Activated naive CD8-positive, alpha-beta T cell (primary cell): ENCODE data around the gene ZNF532.

Source experiments
- H3K27ac Mint-ChIP-seq: one replicate; pipeline ENCODE4 v1.8.0; 2021; ENCODE audit warnings: mixed read lengths
- H3K27me3 Mint-ChIP-seq: one replicate; pipeline ENCODE4 v1.8.0; 2021; ENCODE audit warnings: mixed read lengths
- H3K36me3 Mint-ChIP-seq: one replicate; pipeline ENCODE4 v1.8.0; 2021; ENCODE audit warnings: mixed read lengths
- H3K4me1 Mint-ChIP-seq: one replicate; pipeline ENCODE4 v1.8.0; 2021; ENCODE audit warnings: low read depth, mixed read lengths
- H3K4me3 Mint-ChIP-seq: one replicate; pipeline ENCODE4 v1.8.0; 2021; ENCODE audit warnings: mild to moderate bottlenecking, mixed read lengths
- H3K9me3 Mint-ChIP-seq: one replicate; pipeline ENCODE4 v1.8.0; 2021; ENCODE audit warnings: low read depth, mixed read lengths

ZNF532 gene

GRCh38 chr18:58860747-58861231 is 3.9 kb upstream of the ZNF532 start:
- no peak overlapping the region for H3K4me3 Mint-ChIP-seq
- H3K4me1 Mint-ChIP-seq = peaks cover 5% of the 10 kb centered on the region
- H3K27ac Mint-ChIP-seq = no peak overlapping the region
- no peaks in the 10 kb centered on the region for H3K36me3 Mint-ChIP-seq
- H3K27me3 Mint-ChIP-seq = peaks cover 42% of the 10 kb centered on the region
- H3K9me3 Mint-ChIP-seq = no peaks in the 10 kb centered on the region

DNA sequence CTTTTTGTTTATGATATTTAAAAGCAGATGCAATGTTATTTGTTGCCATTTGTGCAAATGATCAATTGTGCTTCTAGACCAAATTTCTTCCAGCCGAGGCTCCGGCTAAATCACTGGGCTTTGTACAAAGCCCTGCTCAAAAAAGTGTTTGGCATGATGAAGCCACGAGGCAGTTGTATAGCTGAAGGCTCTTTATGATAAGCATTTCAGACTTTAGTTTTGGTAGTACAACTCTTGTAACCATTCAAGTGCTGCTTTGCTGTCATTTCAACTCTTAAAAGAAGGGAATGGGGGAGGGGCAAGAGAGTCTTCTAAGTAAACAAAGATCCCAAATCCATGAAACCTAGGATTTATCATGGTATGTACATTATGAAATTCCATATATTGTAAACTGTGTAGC is 3.3 kb upstream of the ZNF532 start:
- Mint-ChIP-seq H3K4me3 (no peak overlapping the region), H3K36me3 (no peaks in the 10 kb centered on the region), H3K4me1 (peaks cover 5% of the 10 kb centered on the region), H3K27me3 (peaks cover 46% of the 10 kb centered on the region), H3K27ac (no peak overlapping the region), H3K9me3 (no peaks in the 10 kb centered on the region)

DNA sequence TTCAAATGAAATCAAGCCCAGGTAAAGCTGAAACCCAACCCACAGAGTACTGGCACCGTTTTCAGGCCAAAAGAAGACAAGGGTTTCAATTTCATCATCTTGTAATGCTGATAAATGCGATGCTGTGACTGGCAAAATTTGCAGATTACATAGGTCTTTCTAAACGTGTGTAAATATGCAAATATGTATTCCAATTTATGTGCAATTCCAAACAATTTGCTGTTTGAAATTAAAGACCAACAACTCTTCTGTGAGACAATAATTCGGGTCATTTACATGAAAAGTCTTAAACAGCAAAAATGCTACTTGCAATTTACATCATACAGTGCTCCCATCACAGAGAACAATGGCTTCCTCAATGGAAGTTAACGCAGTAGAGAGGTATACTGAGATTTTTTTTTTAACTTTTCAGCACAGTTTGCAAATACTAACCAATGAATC is 2.8 kb upstream of the ZNF532 start:
- peaks cover 44% of the 10 kb centered on the region for H3K27me3 Mint-ChIP-seq
- H3K27ac Mint-ChIP-seq = no peak overlapping the region
- H3K36me3 Mint-ChIP-seq = no peaks in the 10 kb centered on the region
- no peak overlapping the region for H3K4me3 Mint-ChIP-seq
- peaks cover 5% of the 10 kb centered on the region for H3K4me1 Mint-ChIP-seq
- no peaks in the 10 kb centered on the region for H3K9me3 Mint-ChIP-seq

DNA sequence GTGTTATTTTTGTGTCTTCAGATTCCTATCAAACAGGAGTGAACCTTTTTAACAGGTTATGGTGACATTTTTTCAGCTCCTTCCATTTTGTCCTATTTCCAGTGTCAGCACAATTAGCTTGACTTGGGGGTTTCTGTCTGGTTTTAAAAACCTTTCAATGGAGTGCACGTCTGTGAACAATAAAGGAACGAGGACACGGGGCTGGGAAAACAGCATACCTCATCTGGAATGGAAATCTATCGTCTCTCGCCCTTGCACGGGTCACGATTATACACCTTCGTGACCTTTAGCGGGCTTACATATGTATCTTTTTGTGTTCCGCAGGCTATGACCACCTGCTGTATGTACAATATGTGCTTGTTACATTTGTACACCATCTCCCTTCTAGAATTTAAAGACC is 2.3 kb upstream of the ZNF532 start:
- Mint-ChIP-seq H3K4me1 (peaks cover 5% of the 10 kb centered on the region), H3K27ac (peak overlapping the region; percentile 75), H3K9me3 (no peaks in the 10 kb centered on the region), H3K4me3 (peak overlapping the region; percentile 81), H3K36me3 (no peaks in the 10 kb centered on the region), H3K27me3 (peaks cover 42% of the 10 kb centered on the region)

DNA sequence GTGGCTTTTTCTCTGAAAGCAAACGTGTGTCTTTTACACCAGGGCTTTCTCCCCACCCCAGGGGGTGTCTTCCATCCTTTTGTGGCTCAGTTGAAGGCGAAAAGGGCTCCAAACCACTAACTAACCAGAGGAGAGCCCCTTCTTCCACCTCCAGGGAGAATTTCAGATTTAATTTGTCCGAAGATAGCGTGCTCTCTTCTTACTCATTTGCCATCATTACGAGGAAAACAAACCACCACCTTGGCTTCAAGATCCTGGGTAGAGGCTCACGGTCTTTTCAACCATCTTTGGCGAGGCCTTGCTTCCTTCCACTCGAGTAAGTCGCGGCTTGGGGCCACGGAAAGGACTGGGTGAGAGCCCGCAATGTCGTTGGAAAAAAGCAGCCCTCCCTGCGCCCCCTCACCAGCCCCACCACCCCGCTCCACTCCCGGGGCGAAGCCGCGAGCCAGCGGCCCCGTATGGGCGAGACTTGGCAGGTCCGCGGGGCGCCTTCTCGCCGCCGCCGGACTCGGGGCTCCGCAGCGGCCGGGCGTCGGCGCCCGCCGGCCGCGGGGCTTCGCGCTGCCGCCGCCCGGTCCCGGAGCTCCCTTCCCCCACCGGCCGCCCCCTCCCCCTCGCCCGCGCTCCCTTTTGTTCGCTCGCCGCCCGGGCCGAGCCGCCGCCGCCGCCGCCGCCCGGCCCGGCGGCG is 1.7 kb upstream of the ZNF532 start:
- Mint-ChIP-seq H3K9me3 (no peaks in the 10 kb centered on the region), H3K4me3 (peak overlapping the region; percentile 81), H3K27me3 (peaks cover 47% of the 10 kb centered on the region), H3K27ac (peak overlapping the region; percentile 75), H3K36me3 (no peaks in the 10 kb centered on the region), H3K4me1 (peaks cover 5% of the 10 kb centered on the region)

DNA sequence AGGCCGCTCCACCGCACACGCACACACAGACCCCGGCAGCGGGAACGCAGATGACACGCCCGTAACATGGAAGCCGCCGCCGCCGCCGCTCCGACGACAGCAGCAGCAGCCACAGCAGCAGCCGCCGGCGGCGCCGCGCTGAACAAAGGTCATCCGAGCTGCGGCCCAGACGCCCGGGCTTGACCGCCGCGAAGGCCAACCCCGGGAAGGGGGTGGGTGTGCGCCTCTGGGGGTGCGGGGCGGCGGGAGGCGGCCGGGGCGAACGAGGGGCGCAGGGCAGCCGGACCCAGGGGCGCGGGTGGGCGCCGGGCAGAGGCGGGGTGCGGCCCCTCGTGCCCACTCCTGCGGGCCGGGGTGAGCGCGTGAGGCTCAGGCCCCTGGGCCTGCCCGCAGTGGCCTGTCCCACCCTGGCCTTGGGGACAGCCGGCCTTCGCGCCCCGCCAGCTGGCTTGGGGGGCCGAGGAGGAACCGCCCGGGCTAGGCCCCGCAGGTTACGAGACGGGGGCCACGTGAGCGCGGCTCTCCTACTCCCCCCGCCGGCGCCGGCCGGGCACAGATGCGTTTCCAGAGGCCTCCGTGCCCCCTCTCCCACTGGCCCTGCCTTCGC is 1.0 kb upstream of the ZNF532 start:
- Mint-ChIP-seq H3K9me3 (no peaks in the 10 kb centered on the region), H3K36me3 (no peaks in the 10 kb centered on the region), H3K4me1 (peaks cover 5% of the 10 kb centered on the region), H3K27me3 (peaks cover 43% of the 10 kb centered on the region), H3K4me3 (peak overlapping the region; percentile 58), H3K27ac (no peak overlapping the region)

- no peaks in the 10 kb centered on the region for H3K9me3 Mint-ChIP-seq
- peaks cover 37% of the 10 kb centered on the region for H3K27me3 Mint-ChIP-seq
- peak overlapping the region; percentile 58 for H3K4me3 Mint-ChIP-seq
- no peaks in the 10 kb centered on the region for H3K36me3 Mint-ChIP-seq
- peaks cover 5% of the 10 kb centered on the region for H3K4me1 Mint-ChIP-seq
- H3K27ac Mint-ChIP-seq = no peak overlapping the region
Measured at GRCh38 chr18:58865033-58865590, 435 bp downstream of the ZNF532 start.

DNA sequence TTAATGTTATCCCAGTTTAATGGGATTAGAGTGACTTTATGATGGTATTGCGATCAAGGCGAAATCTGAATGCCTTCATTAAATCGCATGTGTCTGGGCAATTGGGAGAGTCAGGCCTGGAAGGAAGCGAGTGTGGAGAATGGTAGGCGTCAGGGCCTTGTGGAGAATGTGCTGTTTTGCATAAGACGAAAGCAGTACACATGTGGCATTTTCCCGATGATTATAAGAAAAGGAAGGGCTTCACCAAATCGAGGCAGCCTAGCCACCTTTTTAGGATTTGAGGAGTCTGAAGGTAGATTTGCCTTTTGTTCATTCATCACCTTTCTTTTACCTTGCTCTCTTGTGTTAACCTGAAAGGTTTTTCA is 1.0 kb downstream of the ZNF532 start:
- H3K4me1 Mint-ChIP-seq = peaks cover 5% of the 10 kb centered on the region
- no peak overlapping the region for H3K4me3 Mint-ChIP-seq
- H3K27me3 Mint-ChIP-seq = peaks cover 40% of the 10 kb centered on the region
- H3K27ac Mint-ChIP-seq = no peak overlapping the region
- no peaks in the 10 kb centered on the region for H3K9me3 Mint-ChIP-seq
- no peaks in the 10 kb centered on the region for H3K36me3 Mint-ChIP-seq

GRCh38 chr18:58866066-58866772 is 1.5 kb downstream of the ZNF532 start:
- no peaks in the 10 kb centered on the region for H3K36me3 Mint-ChIP-seq
- H3K27ac Mint-ChIP-seq = no peak overlapping the region
- peaks cover 39% of the 10 kb centered on the region for H3K27me3 Mint-ChIP-seq
- no peak overlapping the region for H3K4me3 Mint-ChIP-seq
- H3K9me3 Mint-ChIP-seq = no peaks in the 10 kb centered on the region
- H3K4me1 Mint-ChIP-seq = peaks cover 5% of the 10 kb centered on the region

DNA sequence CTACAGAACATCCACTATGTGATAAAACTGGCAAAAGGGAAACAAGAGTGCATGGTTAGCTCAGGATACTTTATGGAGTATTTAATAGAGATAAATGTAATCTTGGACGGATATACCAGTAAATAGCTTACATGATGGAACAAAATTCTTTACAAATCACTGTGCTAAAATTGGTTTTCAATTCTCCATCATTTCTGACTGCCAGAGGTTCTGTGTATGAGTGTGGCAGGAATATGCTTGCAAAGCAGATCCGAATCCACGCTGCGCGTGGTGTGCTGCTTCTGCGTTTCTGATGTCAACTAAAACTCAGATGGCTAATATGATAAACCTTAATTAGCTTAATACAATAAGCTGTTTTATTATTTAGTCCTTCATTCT is 2.1 kb downstream of the ZNF532 start:
- Mint-ChIP-seq H3K9me3 (no peaks in the 10 kb centered on the region), H3K4me3 (no peak overlapping the region), H3K27ac (no peak overlapping the region), H3K4me1 (peaks cover 5% of the 10 kb centered on the region), H3K36me3 (no peaks in the 10 kb centered on the region), H3K27me3 (peaks cover 41% of the 10 kb centered on the region)

DNA sequence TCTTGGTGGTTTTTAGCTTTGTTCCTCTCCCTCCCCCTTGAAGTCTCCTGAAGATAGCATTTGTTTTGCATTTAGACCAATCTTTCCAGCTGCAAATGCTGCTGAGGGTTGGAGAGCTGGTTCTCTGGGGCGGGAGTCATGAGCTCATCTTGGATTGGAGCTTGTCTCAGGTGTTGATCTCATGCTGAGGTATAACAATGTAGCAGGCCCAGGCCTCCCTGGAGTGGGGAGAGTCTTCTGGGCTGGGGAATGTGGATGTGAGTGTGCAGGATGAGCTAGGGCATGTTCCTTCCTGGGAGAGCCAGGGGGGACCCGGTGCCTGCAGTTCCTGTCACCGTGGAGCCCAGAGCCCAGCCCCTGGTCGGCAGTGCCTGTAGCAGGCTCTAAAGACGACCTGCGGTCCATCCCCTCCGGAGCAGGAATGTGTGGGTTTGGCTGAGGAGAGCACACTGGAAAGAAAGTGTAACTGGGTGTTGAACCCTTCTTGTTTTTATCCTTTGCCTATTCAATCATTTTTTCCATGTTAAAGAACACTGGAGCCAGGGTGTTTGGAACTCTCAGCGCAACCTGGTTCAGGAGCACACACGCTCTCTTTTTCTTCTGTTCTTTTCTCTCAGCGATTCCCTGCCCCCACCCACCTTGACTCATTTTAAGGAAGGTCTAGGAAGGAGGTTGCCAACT is 2.7 kb downstream of the ZNF532 start:
- Mint-ChIP-seq H3K36me3 (no peaks in the 10 kb centered on the region), H3K27ac (no peak overlapping the region), H3K4me1 (peaks cover 5% of the 10 kb centered on the region)

GRCh38 chr18:58868440-58868839 is 3.8 kb downstream of the ZNF532 start:
- H3K36me3 Mint-ChIP-seq = no peaks in the 10 kb centered on the region
- H3K4me1 Mint-ChIP-seq = no peaks in the 10 kb centered on the region
- no peak overlapping the region for H3K27ac Mint-ChIP-seq
- H3K4me3 Mint-ChIP-seq = no peak overlapping the region
- H3K9me3 Mint-ChIP-seq = no peaks in the 10 kb centered on the region
- H3K27me3 Mint-ChIP-seq = peaks cover 32% of the 10 kb centered on the region

More for the DNA sequence above, 2.7 kb downstream of the ZNF532 start:
- Mint-ChIP-seq H3K4me3 (no peak overlapping the region), H3K27me3 (peaks cover 37% of the 10 kb centered on the region), H3K9me3 (no peaks in the 10 kb centered on the region)

DNA sequence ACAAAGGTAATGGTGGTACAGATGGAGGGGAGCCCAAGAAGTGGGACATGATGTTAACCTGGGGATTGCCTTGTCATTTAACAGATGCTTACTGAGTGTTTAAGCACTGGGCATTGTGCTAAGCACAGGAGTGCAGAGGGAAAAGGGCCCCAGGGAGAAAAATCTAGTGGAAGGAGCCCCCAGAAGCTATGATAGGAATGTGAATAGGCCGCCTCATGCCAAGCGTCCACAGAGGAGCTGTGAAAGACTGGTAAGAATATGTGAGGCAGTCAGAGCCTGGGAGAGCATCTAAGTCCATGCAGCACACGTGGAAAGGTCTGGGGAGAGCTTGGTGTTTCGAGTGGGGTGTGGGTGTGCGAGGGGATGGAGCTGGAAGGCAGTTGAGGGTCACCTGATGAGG is 5.5 kb downstream of the ZNF532 start:
- Mint-ChIP-seq H3K27ac (no peak overlapping the region), H3K4me3 (no peak overlapping the region), H3K36me3 (no peaks in the 10 kb centered on the region), H3K4me1 (no peaks in the 10 kb centered on the region), H3K27me3 (peaks cover 32% of the 10 kb centered on the region), H3K9me3 (no peaks in the 10 kb centered on the region)

GRCh38 chr18:58870621-58871020 is 5.9 kb downstream of the ZNF532 start:
- H3K9me3 Mint-ChIP-seq = no peaks in the 10 kb centered on the region
- peaks cover 30% of the 10 kb centered on the region for H3K27me3 Mint-ChIP-seq
- H3K36me3 Mint-ChIP-seq = no peaks in the 10 kb centered on the region
- H3K4me3 Mint-ChIP-seq = no peak overlapping the region
- H3K27ac Mint-ChIP-seq = no peak overlapping the region
- H3K4me1 Mint-ChIP-seq = no peaks in the 10 kb centered on the region
